Hematopoietic multipotent progenitor cell treated with erythropoietin and hydrocortisone succinate and interleukin-3 and kit ligand, for 8 days (in vitro differentiated cells): Measurements from ENCODE around the gene AGTRAP.

Experiments
- DNase-seq: peaks from one replicate; pipeline ENCODE4 v3.0.0-alpha.2; 2015

AGTRAP gene

GRCh38 chr1:11735854-11736745 is at the start of gene AGTRAP:
TSS of gene AGTRAP (plus strand) at chr1:11736136. CDS start at chr1:11736209, 73 bp downstream.
- DNase-seq, result peak; percentile 93

- DNase-seq, result no peak
Observed at GRCh38 chr1:11688506-11688905, 47.4 kb upstream of the AGTRAP start.

GRCh38 chr1:11690397-11691301 is 45.3 kb upstream of the AGTRAP start:
- DNase-seq, result no peak

GRCh38 chr1:11691302-11691914 is 44.5 kb upstream of the AGTRAP start, which contains the start of gene DRAXIN:
TSS of gene DRAXIN (plus strand) at chr1:11691710. CDS start at chr1:11706259, 14,549 bp downstream.
- no peak for DNase-seq

GRCh38 chr1:11691928-11692711 is 43.8 kb upstream of the AGTRAP start:
- DNase-seq, result no peak

- DNase-seq, result peak; percentile 73
Observed at GRCh38 chr1:11693024-11693590, 42.8 kb upstream of the AGTRAP start.

- DNase-seq, result no peak
Observed at GRCh38 chr1:11693917-11694316, 42.0 kb upstream of the AGTRAP start.

GRCh38 chr1:11695861-11696260 is 40.1 kb upstream of the AGTRAP start:
- DNase-seq, result no peak

- peak; percentile 92 for DNase-seq
Observed at GRCh38 chr1:11697188-11697892, 38.6 kb upstream of the AGTRAP start.

- DNase-seq, result no peak
Observed at GRCh38 chr1:11697893-11698210, 38.1 kb upstream of the AGTRAP start.

GRCh38 chr1:11700601-11701467 is 35.1 kb upstream of the AGTRAP start:
- no peak for DNase-seq

GRCh38 chr1:11701551-11701961 is 34.4 kb upstream of the AGTRAP start:
- no peak for DNase-seq

- no peak for DNase-seq
Observed at GRCh38 chr1:11701981-11702803, 33.7 kb upstream of the AGTRAP start.

GRCh38 chr1:11703357-11704193 is 32.4 kb upstream of the AGTRAP start:
- no peak for DNase-seq

GRCh38 chr1:11704194-11704529 is 31.8 kb upstream of the AGTRAP start:
- DNase-seq, result no peak

- no peak for DNase-seq
Observed at GRCh38 chr1:11704691-11705475, 31.1 kb upstream of the AGTRAP start.

- DNase-seq, result no peak
Observed at GRCh38 chr1:11705596-11705995, 30.3 kb upstream of the AGTRAP start.

GRCh38 chr1:11706292-11706691 is 29.6 kb upstream of the AGTRAP start:
- no peak for DNase-seq
